Measurements from ENCODE around the gene GNB2.
"Not testable (repeated sequence)": the region's sequence is repeated elsewhere in the genome, so short reads cannot be mapped to it uniquely, and the experiment has no call there.

GNB2 gene

DNA sequence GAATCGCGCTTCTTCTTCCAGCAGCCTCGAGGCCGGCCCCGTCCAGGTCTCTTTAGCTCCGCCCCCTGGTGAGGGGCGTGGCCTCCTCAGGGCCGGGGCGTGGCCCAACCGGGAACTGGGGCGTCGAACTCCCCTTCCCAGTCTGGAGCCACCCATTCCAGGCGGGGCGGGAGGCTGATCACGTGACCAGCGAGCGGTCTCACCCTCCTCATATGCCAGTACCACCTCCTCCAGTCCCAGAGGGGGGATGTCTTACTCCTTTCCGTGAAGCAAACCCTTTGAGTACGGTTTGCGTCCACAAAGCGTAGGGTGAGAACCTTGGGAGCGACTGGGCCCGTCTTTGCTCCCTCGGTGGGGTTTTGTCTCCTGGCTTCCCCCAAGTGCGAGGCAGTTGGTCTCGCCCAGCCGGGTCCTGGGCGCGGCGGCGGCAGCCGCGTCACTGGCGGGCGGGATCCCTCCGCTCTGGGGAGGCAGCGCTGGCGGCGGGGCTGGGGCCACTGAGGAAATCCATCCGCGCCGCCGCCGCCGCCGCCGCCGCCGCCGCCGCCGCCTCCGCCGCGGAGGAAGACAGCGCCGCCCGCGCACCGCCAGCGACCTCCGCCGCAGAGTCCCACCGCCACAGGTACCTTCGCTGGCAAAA is at the start of gene GNB2:
Gene GNB2, plus strand, starts transcription at position 439 of the 640 bp plus-strand sequence. CDS start 2,526 bp downstream, outside the sequence.
- DNase-seq = peak; percentile 94

DNA sequence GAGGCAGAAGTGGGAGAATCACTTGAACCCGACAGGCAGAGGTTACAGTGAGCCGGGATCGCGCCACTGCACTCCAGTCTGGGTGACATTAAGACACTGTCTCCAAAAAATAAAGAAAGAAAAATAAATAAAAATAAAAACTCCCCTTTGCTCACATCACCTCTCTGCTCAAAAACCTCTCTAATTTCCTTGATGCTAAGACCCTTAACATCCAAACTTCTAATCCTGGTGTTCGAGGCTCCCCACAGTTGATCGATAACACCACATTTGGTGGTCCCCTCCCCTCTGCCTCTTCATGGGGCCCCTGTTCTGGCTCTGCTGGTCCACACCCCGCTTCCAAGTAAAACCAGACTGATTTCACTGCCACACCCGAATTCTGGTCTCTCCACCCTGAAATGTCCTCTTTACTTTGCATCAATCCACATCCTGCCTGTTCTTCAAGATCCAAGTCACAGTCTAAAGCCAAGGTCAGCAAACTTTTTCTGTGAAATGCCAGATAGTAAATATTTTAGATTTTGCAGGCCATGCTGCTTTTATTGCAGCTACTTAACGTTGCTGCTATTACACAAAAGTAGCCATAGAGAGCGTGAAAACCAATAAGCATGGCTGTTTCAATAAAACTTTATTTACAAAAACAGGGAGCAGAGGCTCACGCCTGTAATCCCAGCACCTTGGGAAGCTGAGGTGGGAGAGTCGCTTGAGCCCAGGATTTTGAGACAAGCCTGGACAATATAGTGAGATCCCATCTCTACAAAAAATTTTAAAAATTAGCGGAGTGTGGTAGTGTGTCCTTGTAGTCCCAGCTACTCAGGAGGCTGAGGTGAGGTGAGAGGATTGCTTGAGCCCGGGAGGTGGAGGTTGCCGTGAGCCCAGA is 49.4 kb upstream of the GNB2 start:
- no peak for DNase-seq

DNA sequence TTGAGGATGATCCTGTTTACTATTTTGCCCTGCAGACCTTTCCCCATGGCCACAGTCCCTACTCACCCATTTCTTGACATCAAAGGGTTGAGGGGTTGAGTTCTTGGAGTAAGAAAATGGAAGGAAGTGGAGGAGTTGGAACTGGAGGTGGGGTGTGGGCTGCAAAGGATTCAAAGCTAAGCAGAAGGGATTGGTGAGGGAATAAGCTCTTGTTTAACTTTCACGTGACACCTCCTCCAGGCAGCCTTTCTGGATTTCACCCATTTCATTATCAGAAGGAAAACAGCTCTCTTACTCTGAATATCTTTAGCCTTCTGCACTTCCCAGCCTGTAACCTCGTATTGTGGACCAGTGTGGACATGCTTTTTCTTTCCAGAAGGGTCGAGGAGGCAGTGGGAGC is 47.5 kb upstream of the GNB2 start:
- DNase-seq = no peak

DNA sequence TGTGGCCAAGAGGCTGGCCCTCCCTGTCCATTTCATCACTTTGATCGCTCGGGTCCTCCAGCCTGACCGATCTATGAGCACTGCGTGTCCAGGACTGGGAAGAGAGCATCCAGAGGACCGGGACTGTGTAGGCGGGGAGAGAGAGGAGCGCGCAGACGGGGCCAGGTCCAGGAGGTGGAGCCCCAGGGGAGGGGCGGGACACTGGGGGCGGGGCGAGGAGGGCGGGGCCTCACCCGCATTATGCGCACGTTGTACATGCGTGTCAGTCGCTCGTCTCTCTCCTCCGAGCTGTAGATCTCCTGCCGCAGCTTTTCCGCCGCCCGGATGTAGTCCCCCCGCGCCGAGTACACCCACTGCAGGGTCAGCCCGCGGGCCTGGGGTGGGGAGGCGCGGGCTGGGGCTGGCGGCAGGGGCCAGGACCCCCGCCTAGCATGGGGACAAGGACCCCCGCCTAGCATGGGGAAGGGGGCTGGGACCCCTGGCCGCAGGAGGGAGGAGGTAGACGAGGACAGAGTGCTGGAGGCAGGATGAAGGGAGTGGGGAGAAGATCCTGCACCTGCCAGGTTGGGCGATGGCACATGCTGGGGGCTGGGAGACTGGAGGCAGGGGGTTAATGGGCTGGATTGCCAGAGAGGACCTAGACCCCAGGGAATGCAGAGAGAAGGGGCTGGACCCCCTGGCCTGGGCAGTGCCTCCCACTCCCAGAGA is 46.9 kb upstream of the GNB2 start:
- peak; percentile 22 for DNase-seq

DNA sequence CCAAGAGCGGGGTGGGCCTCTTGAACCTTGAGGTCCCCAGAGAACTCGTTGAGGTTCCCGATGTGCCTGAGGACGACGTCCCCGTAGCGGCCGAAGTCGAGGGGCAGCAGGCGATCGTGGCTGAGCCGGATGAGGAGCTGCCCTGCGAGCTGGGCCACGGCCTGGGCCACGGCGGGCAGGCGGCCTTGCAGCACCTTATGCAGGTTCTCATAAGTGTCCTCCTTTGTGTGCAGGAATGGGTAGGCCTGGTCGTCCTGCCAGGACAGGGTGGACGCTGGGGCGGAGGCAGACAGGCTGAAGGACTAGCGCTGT is 46.3 kb upstream of the GNB2 start:
- no peak for DNase-seq

DNA sequence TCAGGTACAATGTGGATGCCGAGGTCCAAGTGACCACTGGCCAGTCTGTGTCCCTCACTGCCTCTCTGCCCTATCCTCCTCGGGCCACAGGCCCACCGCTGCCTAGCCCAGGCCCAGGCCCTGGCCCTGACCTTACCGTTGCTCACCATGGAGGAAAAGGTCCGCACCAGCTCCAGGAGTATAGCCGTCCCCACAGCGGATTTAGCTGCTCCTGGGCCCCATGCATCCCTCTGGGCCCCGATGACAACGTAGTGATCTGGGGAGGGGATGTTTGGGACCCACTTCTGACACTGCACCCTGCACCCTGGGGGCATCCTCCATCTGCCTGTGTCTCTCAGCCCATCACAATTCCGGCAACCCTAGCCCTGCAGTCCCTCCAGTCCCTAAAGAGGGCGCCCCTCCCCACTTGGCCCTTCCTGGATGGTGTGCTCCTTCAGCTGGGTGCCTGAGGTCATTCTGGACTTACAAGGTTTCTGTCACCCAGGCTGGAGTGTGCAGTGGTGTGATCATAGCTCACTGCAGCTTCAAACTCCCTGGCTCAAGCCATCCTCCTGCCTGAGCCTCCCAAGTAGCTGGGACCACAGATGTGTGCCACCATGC is 44.3 kb upstream of the GNB2 start:
- no peak for DNase-seq

DNA sequence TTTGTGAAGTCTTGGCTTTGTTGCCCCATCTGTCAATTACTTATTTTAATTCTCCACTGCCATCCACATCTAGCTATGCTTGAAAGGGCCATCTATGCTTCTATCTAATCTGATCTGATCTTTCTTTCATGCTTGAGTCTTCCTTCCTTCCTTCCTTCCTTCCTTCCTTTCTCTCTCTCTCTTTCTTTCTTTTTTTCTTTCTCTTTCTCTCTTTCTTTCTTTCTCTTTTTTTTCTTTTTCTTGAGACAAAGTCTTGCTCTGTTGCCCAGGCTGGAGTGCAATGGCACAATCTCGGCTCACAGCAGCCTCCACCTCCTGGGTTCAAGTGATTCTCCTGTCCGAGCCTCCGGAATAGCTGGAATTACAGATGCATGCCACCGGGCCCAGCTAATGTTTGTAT is 43.5 kb upstream of the GNB2 start:
- no peak for DNase-seq

DNA sequence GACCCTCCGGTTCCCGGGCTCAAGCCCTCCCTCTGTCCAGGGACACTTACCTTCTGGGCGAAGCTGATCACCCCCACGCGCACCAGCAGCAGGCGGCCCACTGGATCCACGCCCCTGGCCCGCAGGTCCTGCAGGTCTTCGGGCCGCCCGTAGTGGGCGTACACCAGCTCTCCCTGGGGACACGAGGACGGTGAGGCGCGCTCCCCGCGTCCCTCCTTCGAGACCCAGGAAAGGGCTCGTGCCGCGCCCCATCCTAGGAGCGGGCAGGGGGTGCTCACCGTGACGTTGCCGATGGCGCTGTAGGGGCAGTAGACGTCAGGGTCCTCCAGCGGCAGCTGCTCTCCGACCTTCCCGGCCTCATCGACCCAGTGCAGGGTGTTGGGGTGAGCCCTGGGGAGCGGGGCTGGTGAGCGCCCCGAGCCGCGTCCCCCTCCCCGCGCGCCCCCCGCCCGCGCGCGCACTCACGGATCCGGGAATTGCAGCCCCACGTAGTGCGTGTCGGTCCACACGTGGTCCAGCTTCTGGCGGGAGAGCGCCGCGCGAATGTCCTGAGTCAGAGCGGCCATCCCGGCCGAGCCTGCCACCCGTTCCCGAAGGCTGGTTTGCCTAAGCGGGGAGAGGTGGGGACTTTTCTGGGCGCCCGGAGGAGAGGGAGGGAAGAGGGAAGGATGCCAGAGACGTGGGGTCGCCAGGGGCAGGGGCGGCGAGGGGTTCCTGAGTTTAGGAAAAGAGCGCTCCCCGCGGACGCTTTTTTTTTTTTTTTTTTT is 40.4 kb upstream of the GNB2 start:
- no peak for DNase-seq

DNA sequence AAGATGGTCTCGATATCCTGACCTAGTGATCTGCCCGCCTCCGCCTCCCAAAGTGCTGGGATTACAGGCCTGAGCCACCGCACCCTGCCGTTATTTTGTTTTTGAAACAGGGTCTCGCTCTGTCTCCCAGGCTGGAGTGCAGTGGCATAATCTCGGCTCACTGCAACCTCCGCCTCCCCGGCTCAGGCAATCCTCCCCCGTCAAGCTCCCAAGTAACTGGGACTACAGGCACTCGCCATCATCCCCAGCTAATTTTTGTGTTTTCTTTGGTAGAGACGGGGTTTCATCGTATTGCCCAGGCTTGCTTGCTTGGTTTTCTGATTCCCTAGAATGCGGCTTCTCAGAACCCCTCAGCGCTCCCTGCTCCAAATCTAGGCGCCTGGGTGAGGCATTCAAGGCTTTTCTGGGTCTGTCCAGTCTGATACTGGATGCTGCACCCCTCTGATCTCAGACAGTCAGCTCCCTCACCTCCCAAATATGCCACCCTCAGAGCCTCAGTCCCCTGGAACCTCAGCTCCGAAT is 33.5 kb upstream of the GNB2 start:
- DNase-seq = no peak

DNA sequence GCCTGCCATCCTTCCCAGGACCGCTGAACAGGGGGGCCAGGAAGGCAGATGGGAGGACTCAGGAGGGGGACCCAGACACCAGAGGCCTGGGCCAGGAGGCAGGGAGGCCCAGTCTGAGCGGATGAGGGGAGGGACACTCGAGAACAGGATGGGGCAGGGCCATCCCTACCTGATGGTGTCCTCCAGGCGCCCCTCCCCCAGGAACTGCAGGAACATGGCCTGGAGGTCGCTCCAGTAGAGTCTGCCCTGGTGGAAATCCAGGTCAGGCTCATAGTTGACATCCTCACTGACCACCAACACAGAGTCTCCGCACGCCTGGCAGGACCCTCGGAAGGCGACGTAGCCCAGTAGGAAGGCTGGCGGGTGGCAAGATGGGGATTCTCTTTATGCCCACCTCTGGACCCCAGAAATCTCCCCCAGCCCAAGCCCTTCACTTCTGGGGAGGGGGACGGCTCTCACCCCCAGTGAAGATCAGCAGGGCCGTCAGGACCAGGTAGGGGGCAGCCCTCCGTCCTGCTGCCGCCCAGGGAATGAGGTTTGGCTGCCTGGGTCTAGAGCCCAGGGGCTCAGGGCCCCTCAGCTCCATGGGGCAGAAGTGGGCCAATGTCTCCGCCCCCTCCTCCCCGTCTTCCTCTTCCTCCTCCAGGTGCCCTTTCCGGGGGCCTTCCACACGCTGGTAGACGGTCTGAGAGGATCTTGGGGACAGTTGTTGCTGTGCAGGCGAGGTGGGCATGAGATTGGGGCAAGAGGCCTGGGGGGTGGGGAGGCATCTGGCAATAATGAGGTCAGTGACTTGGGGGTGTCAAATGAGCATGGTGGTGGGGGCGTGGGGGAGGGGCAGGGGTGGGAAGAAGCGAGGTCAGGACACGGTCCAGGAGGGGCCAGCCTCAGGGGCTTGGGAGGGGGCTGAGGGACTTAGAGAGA is 32.8 kb upstream of the GNB2 start:
- DNase-seq = no peak

DNA sequence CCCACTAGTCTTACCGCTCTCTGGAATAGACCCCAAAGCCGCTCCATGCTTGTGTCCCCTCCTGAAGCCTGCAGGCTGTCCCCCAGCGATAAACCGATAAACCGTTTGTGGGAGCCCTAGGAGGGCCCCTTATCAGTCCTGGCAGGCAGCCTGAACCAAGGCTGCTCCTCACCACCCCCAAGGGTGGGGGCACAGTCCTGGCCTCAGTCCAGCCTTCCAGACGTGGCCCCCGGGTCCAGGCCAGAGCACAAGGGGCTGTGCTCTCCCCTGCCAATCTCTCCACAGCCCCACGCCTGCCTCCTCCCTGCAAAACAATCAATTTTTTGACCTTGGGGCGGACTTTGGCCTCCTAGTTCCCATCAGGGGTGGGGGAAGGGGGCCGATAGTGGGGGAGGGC is 32.1 kb upstream of the GNB2 start, which contains the start of gene TFR2:
Gene TFR2, minus strand, starts transcription at position 90 of the 397 bp plus-strand sequence. Its CDS starts 43 bp downstream, at position 47.
- DNase-seq = no peak

DNA sequence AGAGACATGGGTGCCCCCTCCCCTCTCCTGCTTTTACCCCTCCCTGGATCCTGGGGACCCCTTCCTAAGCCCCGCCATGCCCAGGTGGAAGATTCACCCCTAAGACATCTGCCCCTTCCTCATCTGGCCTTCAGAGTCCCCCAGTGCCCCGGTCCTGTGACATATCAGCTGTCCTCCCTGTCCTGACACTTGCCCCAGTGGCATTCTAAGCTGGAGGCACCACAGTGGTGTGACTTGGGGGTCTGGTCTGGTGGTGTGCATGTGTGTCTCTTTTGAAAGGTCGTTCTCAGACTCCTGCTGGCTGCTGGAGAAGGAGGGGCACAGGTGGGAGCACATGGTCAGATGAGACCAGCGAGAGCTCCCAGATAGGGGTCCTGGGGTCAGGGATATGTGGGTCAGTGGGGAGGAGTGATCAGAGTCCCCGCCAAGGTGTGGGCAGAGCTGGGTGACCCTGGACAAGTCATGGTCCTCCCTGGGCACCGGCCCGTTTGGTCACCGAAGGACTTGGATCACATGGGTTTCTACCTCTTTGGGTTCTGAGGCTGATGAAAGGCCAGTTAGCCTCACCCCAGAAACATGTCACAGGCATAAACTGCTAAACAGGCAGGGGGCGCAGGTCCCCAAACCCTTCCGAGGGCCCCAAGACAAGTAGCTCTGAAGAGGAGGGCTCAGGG is 31.5 kb upstream of the GNB2 start:
- DNase-seq = no peak

DNA sequence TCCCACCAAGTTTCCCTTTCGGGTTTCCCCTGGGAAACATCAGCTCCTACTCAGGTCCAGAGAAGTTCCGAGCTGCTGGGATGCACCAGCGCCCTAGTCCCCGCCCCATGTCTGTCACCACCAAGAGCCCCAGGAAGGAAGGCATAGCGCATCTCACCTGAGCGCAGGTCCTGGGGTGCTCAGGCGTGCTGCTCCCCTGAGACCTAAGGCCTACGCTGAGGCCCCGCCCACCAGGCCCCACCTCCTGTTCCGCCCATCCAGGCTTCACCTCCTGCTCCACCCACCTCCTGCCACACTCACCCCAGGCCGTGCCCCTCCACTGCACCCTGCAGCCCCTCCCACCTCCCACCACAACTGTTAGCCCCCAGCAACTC is 31.0 kb upstream of the GNB2 start:
- DNase-seq = no peak

DNA sequence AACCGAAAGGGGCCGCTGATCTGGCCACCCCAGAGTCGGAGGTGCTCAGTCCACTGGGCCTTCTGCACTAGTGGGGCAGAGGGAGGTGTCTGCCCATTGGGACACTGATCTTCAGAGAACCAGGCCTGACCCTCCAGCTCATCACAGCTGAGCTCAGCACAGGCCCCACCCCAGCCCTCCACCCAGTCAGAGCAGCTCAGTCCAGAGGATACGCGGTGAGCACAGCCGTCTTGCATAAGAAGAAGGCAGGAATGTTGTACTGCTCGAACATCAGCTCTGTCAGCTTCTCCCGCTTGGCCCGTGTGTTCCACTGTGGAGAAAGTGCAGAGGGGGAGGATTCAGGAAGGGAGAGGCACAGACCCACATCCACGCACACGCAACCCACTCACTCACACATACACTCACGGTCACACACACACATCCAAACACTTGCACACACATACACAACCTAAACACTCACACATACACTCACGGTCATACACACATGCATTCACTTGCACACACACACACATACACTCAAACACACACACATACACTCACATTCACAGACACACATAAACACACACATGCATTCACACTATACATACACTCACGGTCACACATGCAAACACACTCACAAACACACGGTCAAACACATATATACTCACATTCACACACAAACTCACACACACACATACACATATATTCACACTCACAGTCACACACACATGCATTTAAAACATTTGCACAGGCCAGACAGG is 23.5 kb upstream of the GNB2 start:
- no peak for DNase-seq

DNA sequence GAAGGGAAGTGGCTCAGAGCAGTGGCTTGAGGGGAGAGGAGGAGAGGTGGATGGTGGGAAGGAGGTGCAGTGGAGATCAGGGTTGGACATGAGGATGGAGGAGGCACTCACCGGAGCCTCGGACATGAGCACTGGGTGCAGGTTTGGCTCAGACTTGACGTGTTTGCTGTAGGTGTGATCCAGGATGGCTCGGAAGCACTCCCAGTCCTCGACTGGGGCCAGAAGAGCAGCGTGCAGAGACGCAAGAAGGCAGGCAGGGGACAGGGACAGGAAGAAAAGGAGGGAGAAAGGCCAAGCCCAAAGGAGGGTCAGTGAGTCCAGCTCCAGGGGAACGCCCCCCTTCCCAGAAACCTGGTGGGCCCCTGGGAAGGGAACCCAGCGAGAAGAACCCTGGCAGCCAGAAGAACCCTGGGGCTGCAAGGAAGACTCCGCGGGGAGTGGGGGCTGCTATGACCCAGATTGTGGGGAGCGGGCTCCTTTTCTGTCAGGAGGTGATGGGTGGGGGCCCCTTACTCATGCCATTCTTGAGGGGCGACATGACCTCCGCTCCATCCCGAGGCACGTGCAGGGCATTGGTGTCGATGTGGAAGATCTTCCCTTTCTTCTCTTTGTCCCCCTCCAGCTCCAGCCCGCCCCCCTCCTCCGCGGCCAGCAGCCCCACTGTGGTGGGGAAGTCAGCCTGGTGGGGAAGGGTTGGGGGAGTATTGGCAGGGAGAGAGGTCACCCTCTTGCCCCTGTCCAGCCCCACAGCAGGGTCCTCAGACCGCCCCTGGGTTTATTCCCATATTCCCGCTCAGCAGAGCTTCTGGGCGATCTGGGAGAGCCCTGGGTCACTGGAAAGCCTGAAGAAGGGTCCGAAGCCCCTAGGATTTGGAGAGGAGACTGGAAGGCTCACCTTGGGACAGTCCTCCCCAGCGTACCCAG is 18.4 kb upstream of the GNB2 start:
- DNase-seq = no peak

DNA sequence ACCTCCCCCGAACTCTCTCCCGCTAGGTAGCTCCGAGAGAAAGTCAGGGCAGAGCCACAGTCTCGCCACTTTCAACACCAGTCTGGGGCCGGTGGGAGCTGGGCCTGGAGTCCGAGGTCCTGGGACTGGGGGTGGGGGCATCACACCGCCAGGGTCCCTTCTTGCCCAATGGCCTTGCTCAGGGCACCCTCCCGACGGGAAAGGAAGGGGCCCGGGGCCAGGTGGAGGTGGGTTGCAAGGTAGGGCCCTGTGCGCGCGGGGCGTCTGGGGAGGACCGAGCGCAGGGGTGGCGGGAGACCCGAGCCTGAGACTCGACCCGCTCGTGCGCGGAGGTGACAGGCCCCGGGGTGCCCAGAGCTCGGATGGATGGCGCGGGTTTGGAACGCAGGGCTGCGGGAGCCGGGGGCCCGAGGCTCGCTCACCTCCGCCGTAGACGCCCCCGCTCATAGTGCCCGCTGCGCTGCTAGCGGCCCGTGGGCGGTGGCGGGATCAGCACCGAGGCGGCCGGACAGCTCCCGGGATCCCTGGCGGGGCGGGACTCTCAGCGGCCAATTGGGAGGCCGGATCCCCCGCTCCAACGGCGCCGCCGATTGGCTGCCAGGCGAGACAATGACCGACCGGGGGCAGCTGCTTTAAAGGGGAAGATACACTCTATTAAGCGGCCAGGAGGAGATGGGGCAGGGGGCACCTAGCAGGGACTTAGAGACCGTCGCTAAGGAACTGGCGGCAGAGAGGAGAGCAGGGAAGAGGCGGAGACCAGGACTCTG is 17.4 kb upstream of the GNB2 start, which contains the start of gene ACTL6B:
Gene ACTL6B, minus strand, starts transcription at position 541 of the 767 bp plus-strand sequence. Its CDS starts 94 bp downstream, at position 447.
- DNase-seq = peak; percentile 33

DNA sequence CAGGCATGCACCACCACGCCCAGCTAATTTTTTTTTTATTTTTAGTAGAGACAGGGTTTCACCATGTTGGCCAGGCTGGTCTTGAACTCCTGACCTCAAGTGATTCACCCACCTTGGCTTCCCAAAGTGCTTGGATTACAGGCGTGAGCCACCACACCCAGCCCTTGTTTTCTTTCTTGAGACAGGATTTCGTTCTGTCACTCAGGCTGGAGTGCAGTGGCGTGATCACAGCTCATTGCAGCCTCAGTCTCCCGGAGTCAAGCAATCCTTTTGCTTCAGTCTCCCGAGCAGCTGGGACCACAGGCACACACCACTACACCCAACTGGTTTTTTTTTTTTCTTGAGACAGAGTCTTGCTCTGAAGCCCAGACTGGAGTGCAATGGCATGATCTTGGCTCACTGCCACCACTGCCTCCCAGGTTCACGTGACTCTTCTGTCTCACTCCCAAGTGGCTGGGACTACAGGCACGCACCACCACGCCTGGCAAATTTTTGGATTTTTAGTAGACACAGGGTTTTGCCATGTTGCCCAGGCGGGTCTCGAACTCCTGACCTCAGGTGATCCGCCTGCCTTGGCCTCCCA is 11.3 kb upstream of the GNB2 start:
- not testable (repeated sequence) for DNase-seq
